GM13977 (cell line): Measurements from ENCODE around the gene DLEC1.

Experiments
- DNase-seq: peaks from one replicate; pipeline ENCODE4 v3.0.0; 2012; ENCODE audit warnings: low spot score
- in situ Hi-C: fragments of 300-500 bp; cut with MboI; formaldehyde crosslinking; loops from one replicate; pipeline ENCODE4 v1.12.0; 2022; ENCODE audit warnings: low sequenced_read_pairs, low pct_unique_long_range_greater_than_20kb, mixed read lengths, inconsistent platforms; ENCODE audit not compliant: unreplicated experiment
- TF ChIP-seq, protein P1 (sequence below): IDR thresholded peaks from 2 replicates; pipeline ENCODE4 v1.5.1; 2012; ENCODE audit warnings: mild to moderate bottlenecking, control low read depth; ENCODE audit not compliant: insufficient read depth; ENCODE audit errors: extremely low read depth, missing control alignments

DLEC1 gene

DNA sequence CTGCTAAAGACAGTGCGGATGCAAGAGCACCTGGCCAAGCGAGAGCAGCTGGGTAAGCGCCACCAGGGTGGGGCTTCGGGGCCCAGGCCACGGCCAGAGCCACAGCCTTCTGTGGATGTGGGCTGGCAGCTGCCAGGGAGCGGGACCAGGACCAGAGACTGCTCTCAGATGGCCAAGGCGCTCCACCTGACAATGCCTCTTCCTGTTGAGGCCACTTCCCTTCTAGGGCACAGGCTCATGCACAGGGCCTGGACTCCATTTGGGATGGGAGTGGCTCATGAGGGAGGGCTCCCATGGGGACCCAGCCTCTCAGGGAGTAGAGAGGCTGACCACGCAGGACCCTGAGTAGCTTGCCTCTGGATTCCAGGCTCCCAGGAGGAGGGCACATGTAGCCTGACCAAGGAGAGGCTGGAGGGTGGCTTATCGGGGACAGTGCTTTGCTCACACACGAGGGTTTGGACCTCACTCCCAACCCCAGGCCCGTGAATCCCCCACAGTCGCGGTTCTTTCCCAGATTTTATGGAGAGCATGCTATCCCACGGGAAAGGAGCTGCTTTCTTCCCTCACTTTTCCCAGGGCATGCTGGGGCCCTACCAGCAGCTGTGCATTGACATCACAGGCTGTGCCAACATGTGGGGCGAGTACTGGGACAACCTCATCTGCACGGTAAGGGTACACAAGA lies 72.8 kb downstream of the DLEC1 start:
- DNase-seq = no peak
- in situ Hi-C loops = no loop called here
- TF ChIP-seq, protein P1, sequence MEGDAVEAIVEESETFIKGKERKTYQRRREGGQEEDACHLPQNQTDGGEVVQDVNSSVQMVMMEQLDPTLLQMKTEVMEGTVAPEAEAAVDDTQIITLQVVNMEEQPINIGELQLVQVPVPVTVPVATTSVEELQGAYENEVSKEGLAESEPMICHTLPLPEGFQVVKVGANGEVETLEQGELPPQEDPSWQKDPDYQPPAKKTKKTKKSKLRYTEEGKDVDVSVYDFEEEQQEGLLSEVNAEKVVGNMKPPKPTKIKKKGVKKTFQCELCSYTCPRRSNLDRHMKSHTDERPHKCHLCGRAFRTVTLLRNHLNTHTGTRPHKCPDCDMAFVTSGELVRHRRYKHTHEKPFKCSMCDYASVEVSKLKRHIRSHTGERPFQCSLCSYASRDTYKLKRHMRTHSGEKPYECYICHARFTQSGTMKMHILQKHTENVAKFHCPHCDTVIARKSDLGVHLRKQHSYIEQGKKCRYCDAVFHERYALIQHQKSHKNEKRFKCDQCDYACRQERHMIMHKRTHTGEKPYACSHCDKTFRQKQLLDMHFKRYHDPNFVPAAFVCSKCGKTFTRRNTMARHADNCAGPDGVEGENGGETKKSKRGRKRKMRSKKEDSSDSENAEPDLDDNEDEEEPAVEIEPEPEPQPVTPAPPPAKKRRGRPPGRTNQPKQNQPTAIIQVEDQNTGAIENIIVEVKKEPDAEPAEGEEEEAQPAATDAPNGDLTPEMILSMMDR = no peak

DNA sequence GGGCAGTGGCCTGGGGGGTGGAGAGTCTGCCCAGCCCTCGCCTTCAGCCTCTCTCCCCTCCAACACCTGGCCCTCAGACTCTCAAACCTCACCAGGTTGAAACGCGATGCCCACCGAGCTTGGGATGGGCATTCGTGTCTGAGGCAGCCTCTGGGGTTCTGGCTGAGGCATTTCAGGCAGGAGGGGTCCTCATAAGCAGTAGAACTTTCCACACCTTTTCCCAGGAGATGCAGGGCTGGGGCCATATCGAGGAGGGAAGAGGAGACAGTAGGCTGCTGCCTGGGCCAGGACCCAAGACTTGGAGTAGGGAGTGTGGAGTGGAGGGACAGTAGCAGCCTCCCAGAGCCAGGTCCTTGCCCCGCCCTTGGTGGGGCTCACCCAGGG lies 73.4 kb downstream of the DLEC1 start:
- no peak for DNase-seq
- in situ Hi-C loops = no loop called here
- TF ChIP-seq, protein P1 = no peak

DNA sequence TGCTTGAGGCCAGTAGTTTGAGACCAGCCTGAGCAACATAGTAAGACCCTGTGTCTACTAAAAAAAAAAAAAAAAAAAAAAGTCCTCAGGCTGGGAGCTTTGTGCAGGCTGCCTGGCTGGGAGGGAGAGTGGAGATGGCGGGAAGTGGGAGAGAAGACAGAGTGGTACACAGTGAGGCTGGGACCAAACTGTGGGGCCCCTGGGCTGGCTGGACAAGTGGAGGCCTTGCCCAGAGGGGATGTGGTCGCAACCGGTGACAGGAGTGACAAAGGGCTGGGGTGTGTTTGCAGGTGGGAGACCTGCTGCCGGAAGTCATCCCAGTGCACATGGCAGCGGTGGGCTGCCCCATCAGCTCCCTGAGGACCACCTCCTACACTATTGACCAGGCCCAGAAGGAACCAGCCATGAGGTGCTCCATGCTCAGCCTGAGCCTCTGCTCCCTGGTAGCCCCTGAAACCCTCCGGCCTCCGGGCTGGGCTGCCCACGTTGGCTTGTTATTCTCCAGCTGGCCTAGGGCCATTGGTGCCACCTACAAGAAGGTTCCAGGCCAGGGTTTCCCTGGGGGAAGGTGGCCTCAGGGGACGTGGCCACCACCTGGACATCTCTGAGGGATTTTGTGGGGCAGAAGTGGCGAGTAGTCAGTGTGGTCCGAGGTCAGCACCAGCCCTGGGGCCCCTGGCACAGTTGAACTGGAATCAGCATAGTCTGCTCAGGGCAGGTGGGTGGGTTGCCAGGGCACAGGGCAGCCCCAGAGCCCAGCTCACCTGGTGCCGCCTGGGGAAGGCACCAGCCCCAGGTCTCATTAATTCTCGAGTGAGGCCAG lies 75.3 kb downstream of the DLEC1 start:
- DNase-seq = no peak
- in situ Hi-C loops = no loop called here
- TF ChIP-seq, protein P1 = no peak

DNA sequence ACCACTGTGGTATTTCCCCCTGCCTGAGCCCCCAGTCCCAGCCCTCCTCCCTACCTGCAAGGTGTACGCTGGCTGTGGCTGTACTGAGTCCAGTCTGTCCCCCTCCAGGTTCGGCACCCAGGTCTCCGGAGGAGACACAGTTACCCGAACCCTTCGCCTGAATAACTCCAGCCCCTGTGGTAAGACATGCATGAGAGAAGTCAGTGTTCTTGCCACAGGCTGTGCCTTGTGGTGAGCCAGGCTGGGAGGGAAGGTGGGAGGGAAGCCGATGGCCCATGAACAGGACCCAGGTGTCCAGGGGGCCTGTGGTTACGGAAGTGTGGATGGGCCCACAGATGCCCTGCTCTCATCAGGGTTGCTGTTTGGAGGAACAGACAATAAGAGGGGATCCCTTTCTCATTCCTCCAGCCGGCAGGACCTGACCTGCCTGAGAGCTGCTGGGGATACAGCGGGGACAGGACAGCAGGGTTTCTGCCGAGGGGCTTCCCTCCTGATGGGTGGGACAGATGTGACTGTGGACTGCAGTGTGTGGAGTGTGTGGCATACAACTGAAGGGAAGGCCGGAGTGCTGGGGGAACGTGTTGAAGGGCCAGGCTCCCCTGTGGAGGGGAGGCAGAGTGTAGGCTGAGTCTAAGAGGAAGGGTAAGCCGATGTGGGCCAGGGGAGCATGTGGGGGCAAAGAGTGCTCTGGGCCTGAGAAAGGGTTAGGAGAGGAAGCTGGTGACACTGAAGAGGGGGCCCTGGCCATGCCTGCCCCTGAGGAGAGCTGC lies 76.1 kb downstream of the DLEC1 start:
- no peak for DNase-seq
- in situ Hi-C loops = no loop called here
- TF ChIP-seq, protein P1 = no peak

DNA sequence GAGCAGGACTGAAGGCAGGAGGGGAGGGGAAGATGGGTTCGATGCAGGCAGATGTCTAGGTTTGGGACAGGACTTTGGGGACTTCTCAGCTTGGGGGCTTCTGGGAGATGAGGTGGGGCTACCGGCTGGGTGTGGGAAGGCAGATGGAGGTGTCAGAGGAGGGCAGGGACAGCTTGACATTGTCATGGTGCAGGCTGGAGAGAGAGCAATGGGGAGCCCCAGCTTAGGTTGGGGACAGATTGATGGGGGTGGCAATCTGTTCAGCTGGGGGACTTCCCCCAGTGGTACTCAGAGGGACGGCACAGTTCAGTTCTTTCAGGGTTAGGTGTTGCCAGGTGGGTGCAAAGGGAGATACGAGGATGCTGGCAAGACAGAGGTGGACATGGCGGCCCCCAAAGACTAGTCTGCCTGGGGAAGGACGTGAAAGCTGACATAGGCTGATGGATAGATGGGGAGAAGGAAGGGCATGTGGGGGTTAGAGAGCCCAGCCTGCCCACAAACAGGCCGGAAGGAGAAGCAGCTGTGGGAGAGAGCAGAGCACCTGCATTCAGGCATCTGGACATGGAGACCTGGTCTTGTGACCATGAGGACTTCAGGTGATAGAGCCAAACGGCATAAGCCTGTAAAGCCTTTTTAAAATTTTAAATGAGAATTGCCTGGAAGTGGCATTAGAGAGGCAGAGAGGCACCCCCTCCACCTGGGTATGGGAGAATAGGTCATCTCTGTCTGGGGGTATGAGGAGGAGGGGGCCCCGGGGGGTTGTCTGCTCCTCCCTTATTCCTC lies 76.8 kb downstream of the DLEC1 start:
- TF ChIP-seq, protein P1 = no peak
- in situ Hi-C loops = no loop called here
- DNase-seq = no peak
